ENCODE measurements around the gene KCNT2. TPM values are rescaled to one million over a fixed set of nuclear protein-coding genes. Genes with fewer than 3 reads are reported as not detected.

The KCNT2 gene
- total and polyA plus RNA-seq, 9 of the 15 experiments (the other 6 are each of a cell fraction or from before 2014, with no cell fraction given), result 0.13 to 0.73 (median 0.28) TPM

- Histone ChIP-seq H3K4me3 (no peak overlapping the region), H2AFZ (ENCODE audit: low read depth, low read length) (no peak overlapping the region), H4K20me1 (replicated peaks; ENCODE audit: control insufficient read depth, insufficient read depth, low read length) (no peaks in the 10 kb centered on the region), H3K4me1 (replicated peaks in 1 of 2; ENCODE audit: control insufficient read depth in 2 of 2, insufficient read depth in 2 of 2, low read length in 2 of 2) (peaks cover 0 to 3% of the 10 kb centered on the region in 2 experiments; a peak in 2 of 5 replicates), H3K27me3 (ENCODE audit: control insufficient read depth in 2 of 2, insufficient read depth in 2 of 2, low read length in 2 of 2) (no peaks in the 10 kb centered on the region), H3K9ac (ENCODE audit: insufficient read depth in 1 of 2, low read depth in 2 of 2, low read length in 2 of 2) (no peak overlapping the region), H3K4me2 (ENCODE audit: insufficient read depth, low read length) (no peak overlapping the region), H3K9me3 (replicated peaks; ENCODE audit: control insufficient read depth, insufficient read depth, low read depth, low read length) (no peaks in the 10 kb centered on the region), H3K79me2 (ENCODE audit: control insufficient read depth, insufficient read depth, low read length) (peaks cover 70% of the 10 kb centered on the region), H3K9me1 (ENCODE audit: control insufficient read depth, insufficient read depth, low read length) (no peaks in the 10 kb centered on the region), H3K36me3 (ENCODE audit: control insufficient read depth, insufficient read depth, low read length) (no peaks in the 10 kb centered on the region; the same call in 2 of the 3 replicates), H3K27ac (ENCODE audit: extremely low read depth, low read depth, low read length) (no peak overlapping the region)
- FAIRE-seq (no peak), DNase-seq (ENCODE audit: extremely low read depth in 1 of 4, low spot score in 3 of 4) (no peak), ATAC-seq (no peak)
- intact Hi-C loops (cut with micrococcal nuclease), result no loop called here
- ChIA-PET POLR2A (no interaction called here), CTCF (ENCODE audit: low intra/inter-chr PET ratio) (no interaction called here)
- no TSS peak for BruUV-seq (replicated peaks)
- WGBS (ENCODE audit: insufficient coverage, low coverage, missing lambda C conversion rate), result 43% methylated on average over 3 of the region's 3 CpGs
- in situ Hi-C loops (cut with MboI), result loop anchor here (25.0 kb wide), 1 partner anchor 768 kb away; no protein-coding TSS in a partner anchor
- TF ChIP-seq NR3C1 (CRISPR knock-in tag; IDR thresholded peaks at IDR 0.05), result no peak
- TF ChIP-seq AFF1 (IDR thresholded peaks at IDR 0.05; ENCODE audit: low read depth in 1 of 2, partially characterized antibody in 2 of 2), result no peak
- no peak for TF ChIP-seq ZNF184 (CRISPR knock-in tag; IDR thresholded peaks at IDR 0.05)
- no peak for TF ChIP-seq VEZF1 (CRISPR knock-in tag; IDR thresholded peaks at IDR 0.05)
- TF ChIP-seq ZNF318 (IDR thresholded peaks at IDR 0.05; ENCODE audit: borderline replicate concordance in 1 of 2, low read depth in 1 of 2), result no peak
- TF ChIP-seq ZZZ3 (IDR thresholded peaks at IDR 0.05), result no peak
- TF ChIP-seq ZNF143 (CRISPR knock-in tag; IDR thresholded peaks at IDR 0.05), result no peak
- TF ChIP-seq RBM14 (IDR thresholded peaks at IDR 0.05; ENCODE audit: borderline replicate concordance, insufficient read depth, low read depth, low read length), result no peak
Observed at GRCh38 chr1:196655071-196655470, 46.8 kb upstream of the KCNT2 start.
